Measurements from ENCODE around the gene SYTL2.

Gene SYTL2

GRCh38 chr11:85697747-85698146 is 113.2 kb downstream of the SYTL2 start:
- Mint-ChIP-seq H3K27me3 (ENCODE audit: low read depth) (no peaks in the 10 kb centered on the region), H3K27ac (no peak overlapping the region), H3K36me3 (ENCODE audit: low read depth) (no peaks in the 10 kb centered on the region), H3K9me3 (no peaks in the 10 kb centered on the region), H3K4me1 (peaks cover 4% of the 10 kb centered on the region), H3K4me3 (no peak overlapping the region)
- no peak for TF ChIP-seq CTCF (IDR thresholded peaks at IDR 0.05; ENCODE audit: unreplicated experiment in 3 of 3)

GRCh38 chr11:85695546-85695945 is 115.4 kb downstream of the SYTL2 start:
- Mint-ChIP-seq H3K36me3 (ENCODE audit: low read depth) (no peaks in the 10 kb centered on the region), H3K27ac (peak overlapping the region in 1 of 3 experiments; percentile 49), H3K9me3 (no peaks in the 10 kb centered on the region), H3K4me3 (no peak overlapping the region), H3K4me1 (peaks cover 4% of the 10 kb centered on the region), H3K27me3 (ENCODE audit: low read depth) (no peaks in the 10 kb centered on the region)
- TF ChIP-seq CTCF (IDR thresholded peaks at IDR 0.05; ENCODE audit: unreplicated experiment in 3 of 3), result no peak

GRCh38 chr11:85694385-85694980 is 116.5 kb downstream of the SYTL2 start:
- Mint-ChIP-seq H3K4me3 (no peak overlapping the region), H3K36me3 (ENCODE audit: low read depth) (no peaks in the 10 kb centered on the region), H3K27ac (peak overlapping the region in 1 of 3 experiments; percentile 49), H3K9me3 (no peaks in the 10 kb centered on the region), H3K27me3 (ENCODE audit: low read depth) (no peaks in the 10 kb centered on the region), H3K4me1 (peaks cover under 1% of the 10 kb centered on the region)
- TF ChIP-seq CTCF (IDR thresholded peaks at IDR 0.05; ENCODE audit: unreplicated experiment in 3 of 3), result peak; percentile 58 to 62 (median 60)

- peaks cover 5% of the 10 kb centered on the region for H3K27me3 Mint-ChIP-seq (ENCODE audit: low read depth)
- peak within 1 kb of the TSS; percentile 72 to 89 (median 83) for H3K4me3 Mint-ChIP-seq
- H3K27ac Mint-ChIP-seq, result peak within 1 kb of the TSS; percentile 92 to 98 (median 95)
- H3K4me1 Mint-ChIP-seq, result peaks cover 32% of the 10 kb centered on the region
- TF ChIP-seq CTCF (IDR thresholded peaks at IDR 0.05; ENCODE audit: unreplicated experiment in 3 of 3), result no peak
- H3K36me3 Mint-ChIP-seq (ENCODE audit: low read depth), result no peaks in the 10 kb centered on the region
- no peaks in the 10 kb centered on the region for H3K9me3 Mint-ChIP-seq
Measured at GRCh38 chr11:85685820-85686459, 125.0 kb downstream of the SYTL2 start, which contains the start of gene CCDC89. CCDC89 (minus strand) TSS chr11:85686195; CDS start chr11:85686130, 65 bp downstream.

- H3K27ac Mint-ChIP-seq, result peak overlapping the region; percentile 92 to 98 (median 95)
- peaks cover 5% of the 10 kb centered on the region for H3K27me3 Mint-ChIP-seq (ENCODE audit: low read depth)
- no peak for TF ChIP-seq CTCF (IDR thresholded peaks at IDR 0.05; ENCODE audit: unreplicated experiment in 3 of 3)
- H3K4me1 Mint-ChIP-seq, result peaks cover 32% of the 10 kb centered on the region
- no peaks in the 10 kb centered on the region for H3K9me3 Mint-ChIP-seq
- peak overlapping the region; percentile 72 to 89 (median 83) for H3K4me3 Mint-ChIP-seq
- no peaks in the 10 kb centered on the region for H3K36me3 Mint-ChIP-seq (ENCODE audit: low read depth)
Measured at GRCh38 chr11:85685125-85685819, 125.7 kb downstream of the SYTL2 start.

Data from nephron (organoid).